Stimulated activated CD4-positive, alpha-beta T cell treated with anti-CD3 and anti-CD28 coated beads, TNF-alpha, amount 100 ng/mL, for 4 hours (primary cell): Measurements from ENCODE around the gene NOS1.

ENCODE experiments used
- DNase-seq, 3 experiments: peaks; one replicate each; pipeline ENCODE4 v3.0.0-alpha.2; 2020; ENCODE audit warnings: low read depth in 3 of 3

NOS1 gene

DNA sequence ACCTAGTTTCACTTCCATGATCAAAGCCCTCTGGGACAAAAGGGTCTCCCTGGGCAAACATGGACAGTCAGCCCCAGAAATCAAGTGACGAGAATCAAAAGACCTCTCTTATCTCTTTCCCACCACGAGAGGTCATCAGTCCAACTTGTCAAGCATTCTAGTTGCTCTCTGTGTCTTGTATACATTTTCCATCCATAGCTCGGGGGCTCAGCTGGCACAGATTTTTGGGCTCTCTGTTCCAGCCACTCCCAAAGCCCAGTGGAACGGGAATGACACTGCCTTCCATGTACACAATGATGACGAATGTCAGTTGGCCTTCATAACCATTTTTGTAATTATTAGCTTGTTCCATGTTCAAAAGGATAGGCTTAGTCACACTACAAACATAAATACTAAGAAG is 29.7 kb downstream of the NOS1 start:
- DNase-seq = no peak

DNA sequence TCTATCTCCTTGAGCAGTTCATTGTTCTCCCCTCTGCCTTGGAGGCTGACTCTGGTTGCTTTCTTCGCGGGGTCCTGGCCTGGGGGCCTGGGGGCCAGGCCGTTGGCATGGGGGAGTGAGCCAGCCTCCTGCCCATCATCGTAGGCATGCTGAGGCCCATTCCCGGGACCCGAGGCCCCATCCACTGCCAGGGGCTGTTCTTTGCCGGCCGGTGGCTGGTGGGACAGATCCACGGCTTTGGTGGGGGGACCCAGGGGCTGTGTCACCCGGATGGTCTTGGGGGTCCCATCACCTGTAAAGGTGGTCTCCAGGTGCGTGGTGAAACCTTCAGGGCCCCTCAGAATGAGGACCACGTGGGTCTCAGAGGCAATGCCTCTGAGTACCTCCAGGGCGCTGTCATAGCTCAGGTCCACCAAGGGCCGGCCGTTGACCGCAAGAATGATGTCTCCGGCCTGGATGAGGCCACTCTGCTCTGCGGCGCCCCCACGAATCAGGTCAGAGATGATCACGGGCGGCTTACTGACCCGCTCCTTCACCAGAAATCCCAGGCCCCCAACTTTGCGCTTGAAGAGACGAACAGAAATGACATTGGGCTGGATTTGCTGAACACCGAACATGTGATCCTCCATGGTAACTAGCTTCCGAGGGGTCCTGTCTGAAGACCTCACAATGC is 30.8 kb downstream of the NOS1 start:
- DNase-seq = no peak

DNA sequence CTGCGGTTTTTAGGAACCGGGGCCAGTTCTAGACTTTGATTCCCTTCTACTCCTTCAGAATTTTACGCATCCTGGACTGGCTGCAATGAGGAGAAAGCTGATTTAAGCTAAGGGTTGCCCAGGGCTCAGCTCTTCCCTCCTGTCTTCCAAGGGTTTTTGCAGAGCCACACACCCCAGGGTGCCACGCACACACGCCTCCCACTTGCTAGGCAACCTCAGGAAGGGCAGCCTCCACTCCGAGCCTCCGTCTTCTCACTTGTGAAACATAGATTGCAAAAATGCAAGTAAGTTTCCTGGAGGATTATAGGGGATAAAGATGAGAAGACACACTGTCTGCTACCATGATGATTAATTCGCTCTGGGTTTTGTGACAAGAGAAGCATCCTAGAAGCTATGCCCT is 31.7 kb downstream of the NOS1 start:
- DNase-seq = no peak

DNA sequence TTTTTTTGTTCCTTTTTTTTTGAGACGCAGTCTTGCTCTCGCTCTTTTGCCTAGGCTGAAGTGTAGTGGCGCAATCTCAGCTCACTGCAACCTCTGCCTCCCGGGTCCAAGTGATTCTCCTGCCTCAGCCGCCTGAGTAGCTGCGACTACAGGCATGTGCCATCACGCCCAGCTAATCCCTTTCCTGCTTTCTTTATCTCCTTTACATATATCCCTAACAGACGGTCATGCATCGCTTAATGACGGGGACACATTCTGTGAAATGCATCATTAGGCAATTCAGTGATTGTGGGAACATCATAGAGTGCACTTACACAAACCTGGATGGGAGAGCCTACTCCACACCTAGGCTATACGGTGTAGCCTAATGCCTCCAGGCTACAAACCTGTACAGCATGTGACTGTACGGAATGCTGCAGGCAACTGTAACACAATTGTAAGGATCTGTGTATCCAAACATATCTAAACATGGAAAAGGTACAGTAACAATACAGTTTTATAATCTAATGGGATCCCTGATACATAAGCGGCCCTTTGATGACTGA is 32.8 kb downstream of the NOS1 start:
- DNase-seq = no peak

DNA sequence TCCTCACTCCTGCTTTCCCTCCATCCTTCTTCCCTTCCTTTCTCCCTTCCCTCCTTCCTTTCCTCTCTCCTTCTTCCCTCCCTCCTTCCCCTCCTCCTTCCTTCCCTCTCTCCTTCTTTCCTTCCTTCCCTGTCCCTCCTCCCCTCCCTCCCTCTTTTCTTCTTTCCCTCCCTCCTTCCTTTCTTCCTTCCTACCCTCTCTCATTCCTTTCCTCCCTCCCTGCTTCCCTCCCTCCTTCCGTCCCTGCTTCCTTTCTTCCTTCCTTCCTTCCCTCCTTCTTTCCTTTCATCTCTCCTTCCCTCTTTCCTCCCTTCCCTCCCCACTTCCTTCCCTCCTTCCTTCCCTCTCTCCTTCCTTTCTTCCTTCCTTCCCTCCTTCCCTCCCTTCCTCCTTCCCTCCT is 39.0 kb downstream of the NOS1 start:
- no peak for DNase-seq

- DNase-seq = no peak
Observed at GRCh38 chr12:117321572-117321971, 39.9 kb downstream of the NOS1 start.

DNA sequence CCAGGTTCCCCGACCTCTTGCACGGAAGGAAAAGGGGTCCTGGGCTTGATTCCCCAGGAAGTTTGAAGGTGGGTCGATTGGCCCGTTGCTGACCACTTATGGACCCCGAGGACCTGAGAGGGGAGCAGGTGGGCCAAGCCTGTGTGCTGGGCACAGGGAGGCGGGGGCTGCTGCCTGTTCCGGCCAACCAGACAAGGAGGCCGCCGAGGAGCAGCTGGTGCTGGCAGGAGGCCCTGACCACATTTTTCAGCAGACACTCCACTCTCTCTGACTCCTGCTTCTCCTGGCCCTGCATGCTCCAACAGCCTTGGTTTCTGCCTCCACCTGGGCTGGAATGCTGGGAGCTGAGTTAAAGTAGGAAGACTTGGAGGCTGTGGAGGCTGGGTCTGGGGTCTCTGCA is 42.8 kb downstream of the NOS1 start:
- no peak for DNase-seq

DNA sequence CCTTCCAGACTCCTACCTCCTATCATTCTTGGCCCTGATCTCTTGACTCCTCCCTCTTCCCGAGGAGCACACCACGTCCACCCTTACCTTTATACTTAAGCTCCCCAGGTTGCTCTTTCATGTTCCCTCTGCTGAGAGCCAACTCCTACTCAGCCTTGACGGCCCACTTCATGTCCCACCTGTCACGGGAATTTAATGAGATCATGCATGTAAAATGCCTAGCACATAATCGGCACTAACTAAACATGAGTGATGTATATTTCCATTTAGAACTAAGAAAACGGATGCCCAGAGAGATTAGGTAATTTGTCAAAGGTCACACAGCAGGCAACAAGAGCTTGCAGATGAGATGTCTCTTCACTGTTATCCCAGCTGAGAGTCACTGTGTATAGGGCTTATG is 45.1 kb downstream of the NOS1 start:
- no peak for DNase-seq

GRCh38 chr12:117313926-117314325 is 47.5 kb downstream of the NOS1 start:
- DNase-seq = no peak

DNA sequence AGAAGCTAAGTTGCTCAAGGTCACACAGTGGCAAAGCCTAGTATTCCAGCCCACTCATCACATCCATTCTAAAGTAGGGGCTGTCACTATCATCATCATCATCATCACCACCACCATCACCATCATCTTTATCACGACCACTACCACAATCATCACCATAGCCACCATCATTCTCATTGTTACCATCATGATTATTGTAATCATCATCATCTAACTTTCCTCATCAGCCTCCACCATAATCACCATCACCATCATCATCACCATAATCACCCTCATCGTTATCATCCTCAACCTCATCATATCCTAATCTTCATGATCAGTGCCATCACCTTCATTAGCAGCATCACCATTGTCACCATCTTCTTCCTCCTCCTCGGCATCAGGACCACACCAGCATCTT is 48.7 kb downstream of the NOS1 start:
- no peak for DNase-seq

DNA sequence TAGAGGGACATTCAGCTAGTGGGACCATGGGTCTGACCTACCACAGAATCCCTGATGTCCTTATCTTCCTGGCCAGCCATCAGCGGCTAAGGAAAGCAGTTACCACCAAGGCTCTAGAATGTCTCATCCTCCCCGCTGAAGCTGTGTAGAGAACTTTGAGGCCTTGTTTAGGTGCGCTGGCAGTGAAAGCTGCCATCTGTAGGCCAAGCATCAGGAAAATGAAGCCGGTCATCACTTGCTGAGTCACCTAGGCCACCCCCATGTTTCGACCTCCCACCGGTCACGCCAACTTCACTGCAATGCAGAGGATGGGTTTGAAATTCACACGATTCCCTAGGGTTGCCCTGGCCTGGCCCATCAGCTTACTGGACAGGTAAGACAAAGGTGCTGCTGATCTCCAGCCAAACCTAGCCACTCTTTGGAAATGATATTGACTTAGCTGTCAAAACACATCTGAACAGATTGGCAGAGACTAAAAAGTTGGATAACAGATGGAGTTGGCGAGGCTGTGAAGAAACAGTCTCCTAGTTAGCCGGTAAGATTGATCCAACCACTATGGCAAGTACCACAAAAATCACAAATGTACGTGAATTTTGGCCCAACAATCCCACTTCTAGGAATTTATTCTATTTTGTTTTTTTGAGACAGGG is 52.0 kb downstream of the NOS1 start:
- DNase-seq = no peak

DNA sequence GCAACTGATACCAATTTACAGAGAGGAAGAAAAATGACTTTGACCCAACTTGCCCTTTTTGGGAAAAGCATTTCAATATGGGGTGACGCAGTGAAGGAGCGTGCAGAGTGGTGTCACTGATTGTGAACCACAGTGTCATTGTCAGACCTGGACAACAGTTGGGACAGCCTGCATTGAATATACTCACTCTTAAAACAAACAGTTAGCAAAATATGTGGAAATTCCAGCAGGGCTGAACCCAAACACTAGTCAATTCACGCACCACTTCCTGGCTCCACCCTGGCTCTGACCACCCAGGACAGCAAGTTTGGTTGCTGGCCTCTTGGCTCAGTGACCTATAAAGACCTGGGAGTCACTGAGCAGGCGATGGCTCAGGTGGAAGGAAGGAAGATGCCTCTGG is 61.3 kb downstream of the NOS1 start:
- DNase-seq = no peak

DNA sequence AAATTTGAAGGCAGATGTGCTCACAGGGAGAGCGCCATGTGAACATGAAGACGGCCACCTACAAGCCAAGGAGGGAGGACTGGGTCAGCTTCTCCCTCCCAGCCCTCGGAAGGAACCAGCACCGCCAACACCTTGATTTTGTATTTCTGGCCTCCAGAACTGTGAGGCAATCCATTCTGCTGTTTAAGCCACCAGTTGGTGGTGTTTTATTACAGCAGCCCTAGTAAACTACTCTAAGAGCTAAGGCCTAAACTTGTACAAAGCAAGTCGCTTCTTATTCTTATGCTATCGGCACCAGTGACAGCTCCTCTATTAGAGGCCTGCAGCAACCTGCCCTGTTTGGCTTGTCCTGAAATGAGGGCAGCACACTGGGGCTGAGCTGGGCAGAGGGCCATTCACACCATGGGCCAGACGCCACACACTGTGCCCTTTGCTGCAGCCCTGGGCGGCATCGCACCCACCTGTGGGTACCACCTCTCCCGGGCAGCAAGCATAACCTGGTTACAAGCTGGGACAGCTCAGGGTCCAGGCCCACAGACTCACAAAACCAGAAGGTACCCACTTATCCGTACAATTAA is 62.7 kb downstream of the NOS1 start:
- DNase-seq = no peak

GRCh38 chr12:117298191-117298590 is 63.2 kb downstream of the NOS1 start:
- no peak for DNase-seq

DNA sequence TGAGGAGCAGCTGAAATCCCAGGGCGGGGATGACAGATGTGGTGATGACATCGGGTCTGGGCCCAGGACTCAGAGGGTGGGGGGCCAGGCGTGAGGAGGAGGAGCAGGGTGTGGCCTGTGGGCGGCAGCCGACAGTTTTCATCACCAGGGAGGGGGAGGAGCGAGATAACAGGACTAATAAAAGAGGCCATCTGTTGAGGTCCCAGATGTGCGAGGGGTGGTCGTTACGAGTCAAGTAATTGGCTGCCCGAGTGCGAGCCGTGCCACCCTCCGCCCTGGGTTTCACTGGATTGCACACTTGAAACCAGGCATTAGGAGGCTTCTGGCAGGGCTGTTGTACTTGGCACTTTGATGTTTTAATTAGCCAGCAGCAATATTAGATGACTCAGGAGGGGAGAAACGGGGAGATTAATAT is 67.2 kb downstream of the NOS1 start:
- DNase-seq = no peak

- no peak for DNase-seq
Observed at GRCh38 chr12:117293510-117293909, 67.9 kb downstream of the NOS1 start.

GRCh38 chr12:117292688-117293087 is 68.7 kb downstream of the NOS1 start:
- no peak for DNase-seq

DNA sequence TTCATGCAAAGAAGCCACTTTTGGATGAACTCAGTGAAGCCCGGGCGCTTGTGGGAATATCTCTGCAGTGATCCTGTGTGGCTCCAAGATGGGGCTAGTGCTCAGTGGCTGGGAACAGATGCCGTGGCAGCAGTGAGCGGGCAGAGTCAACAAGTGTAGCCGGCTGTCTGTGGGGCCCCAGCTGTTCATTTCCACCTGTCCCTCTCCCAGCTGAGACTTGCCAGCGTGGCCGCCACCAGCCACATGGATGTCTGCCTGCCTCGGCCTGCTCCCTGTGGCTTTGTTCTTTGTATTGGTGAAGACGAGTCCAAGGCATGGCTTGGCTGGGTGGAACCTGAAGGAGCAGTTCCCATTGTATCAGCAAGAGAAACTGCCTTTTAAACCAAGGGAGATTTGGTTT is 77.3 kb downstream of the NOS1 start:
- DNase-seq = no peak

GRCh38 chr12:117282490-117282889 is 78.9 kb downstream of the NOS1 start:
- no peak for DNase-seq

DNA sequence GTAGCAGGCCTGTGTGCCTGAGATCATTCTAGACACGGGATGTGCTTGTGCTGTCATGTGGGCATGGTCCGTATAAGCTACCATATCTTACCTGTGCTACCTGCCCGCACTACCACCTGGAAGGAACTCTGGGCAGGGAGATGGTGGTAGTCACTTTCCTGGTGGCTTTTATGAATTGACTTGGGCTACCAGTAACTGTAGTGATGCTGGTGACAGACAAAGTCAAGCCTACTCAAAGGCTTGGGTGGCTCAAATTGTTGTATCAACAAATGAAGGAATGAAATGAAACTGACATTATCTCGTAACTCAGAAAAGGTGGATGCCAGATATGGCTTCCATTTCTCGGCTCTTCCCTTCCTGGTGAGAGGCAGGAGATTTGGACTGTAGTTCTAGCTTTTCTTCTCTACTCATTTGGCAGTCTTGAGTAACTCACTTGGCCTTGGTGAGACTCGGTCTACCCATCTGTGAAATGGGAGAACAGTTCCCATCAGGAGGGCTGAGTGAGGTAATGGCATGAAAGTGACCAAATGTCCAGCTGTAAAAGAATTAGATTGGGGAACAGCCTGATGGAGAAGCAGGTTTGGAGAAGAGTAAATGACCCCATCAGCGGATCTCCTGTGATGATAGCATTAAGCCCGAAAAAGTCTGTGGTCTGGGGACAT is 81.3 kb downstream of the NOS1 start:
- DNase-seq = no peak

DNA sequence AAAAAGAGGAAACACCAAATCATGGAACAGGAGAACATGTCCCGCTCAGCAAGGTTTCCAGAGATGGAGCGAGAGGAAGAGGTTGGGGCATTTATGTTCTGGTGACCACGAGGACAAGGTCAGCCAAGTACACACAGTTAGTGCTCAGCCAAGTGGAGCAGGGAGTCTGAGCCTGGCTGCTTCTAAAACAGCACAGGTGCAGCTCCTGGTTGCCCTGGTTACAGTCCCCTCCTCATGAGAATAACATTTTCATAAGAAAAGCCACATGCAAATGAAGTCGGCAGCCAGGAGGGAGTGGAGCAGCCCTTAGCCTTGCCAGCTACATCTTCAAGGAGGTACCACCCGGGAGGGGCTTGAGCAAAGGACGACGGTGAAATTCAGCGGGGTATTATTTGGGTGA is 81.8 kb downstream of the NOS1 start:
- no peak for DNase-seq

GRCh38 chr12:117277875-117278274 is 83.6 kb downstream of the NOS1 start:
- DNase-seq = no peak

DNA sequence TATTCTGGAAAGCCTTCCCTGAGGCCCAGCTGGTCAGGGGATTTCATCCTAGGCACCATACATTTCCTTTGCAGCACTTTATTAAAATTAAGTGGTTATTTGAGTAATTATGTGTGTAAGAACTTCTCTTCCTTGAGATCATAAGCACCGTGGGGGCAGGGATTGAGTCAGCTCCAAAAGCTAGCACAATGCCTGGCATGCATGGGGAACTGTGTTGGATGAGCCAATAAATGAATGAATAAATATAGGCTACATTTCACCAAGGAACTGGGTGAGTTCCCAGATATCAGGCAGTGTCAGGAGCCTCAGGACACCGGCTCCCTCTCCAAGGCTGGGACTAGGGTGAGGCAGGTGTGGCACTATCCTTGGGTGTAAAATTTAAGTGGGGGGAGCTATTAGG is 88.3 kb downstream of the NOS1 start:
- no peak for DNase-seq
